ENCODE data around the gene HOXB7. TPM values are rescaled to one million over a fixed set of nuclear protein-coding genes. Genes with fewer than 3 reads are reported as not detected.

HOXB7 gene
- total RNA-seq, 4 donors from 2014 or later: 2.3 to 11.1 (median 5.2) TPM

GRCh38 chr17:48645639-48646182 lies 34.9 kb upstream of the HOXB7 start:
- TF ChIP-seq CTCF (IDR thresholded peaks at IDR 0.05; ENCODE audit: low read depth): no peak

DNA sequence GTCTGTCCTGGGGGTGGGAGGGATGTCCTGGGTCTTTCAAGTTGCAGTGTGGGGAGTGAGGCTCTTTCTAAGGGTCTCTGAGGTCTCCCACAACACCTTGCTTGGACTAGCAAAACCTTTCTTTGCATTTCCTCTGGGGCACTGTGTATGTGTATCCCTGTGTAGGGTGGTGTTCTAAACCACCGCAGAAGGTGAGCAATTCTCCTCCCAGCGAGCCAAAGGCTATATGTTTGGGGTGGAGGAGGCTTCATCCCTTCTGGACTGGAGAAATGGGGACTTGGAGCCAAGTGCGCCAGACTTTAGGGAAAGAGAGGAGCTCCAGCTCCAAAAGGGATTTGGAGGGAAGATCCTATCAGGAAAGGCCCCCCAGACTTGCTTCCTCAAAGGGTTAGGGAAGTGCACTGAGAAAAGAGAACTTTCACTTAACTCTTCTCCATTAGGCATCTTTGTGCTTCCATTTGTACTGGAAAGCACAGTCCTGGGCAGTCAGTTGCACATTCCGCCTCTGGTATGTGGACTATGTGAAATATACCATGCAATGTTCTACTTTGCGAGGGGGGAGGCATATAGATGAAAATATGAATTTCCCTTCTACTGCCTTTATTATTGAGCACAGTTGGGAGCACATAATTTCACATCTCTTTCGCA lies 34.2 kb upstream of the HOXB7 start:
- no peak for TF ChIP-seq CTCF (IDR thresholded peaks at IDR 0.05; ENCODE audit: low read depth)

DNA sequence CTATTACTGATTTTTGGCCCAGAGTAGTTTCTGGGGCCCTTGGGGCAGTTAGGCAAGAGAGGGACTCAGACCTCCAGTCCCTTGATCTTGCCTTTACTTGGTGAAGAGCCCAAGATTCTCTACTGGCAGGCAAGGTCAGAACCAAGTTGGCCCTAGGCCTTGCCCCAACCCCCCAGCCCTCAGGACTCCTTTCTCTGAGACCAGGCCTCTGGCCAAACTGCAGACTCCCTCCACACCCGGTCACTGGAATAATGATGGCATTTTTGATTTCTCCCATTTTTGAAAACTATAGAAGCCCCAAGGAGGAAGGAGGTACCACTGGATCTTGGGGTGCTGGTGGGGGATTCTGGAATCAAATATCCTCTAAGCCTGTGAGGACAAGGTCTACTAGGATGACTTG lies 33.3 kb upstream of the HOXB7 start:
- no peak for TF ChIP-seq CTCF (IDR thresholded peaks at IDR 0.05; ENCODE audit: low read depth)

DNA sequence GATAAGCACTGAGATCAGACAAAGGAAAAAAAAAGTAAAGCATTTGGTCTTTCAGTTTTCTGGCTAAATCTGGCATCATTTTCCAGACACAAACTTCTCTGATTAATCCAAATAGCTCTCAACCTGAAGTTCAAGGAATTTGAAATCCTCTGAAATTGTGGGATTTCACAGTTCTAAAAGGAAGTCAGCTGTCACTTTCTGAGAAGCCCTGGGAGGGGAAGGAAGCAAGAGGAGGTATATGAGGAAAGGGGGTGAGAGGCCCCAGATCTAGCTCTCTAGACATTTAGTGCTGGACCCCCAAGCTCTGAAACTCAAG lies 32.8 kb upstream of the HOXB7 start:
- TF ChIP-seq CTCF (IDR thresholded peaks at IDR 0.05; ENCODE audit: low read depth): no peak

DNA sequence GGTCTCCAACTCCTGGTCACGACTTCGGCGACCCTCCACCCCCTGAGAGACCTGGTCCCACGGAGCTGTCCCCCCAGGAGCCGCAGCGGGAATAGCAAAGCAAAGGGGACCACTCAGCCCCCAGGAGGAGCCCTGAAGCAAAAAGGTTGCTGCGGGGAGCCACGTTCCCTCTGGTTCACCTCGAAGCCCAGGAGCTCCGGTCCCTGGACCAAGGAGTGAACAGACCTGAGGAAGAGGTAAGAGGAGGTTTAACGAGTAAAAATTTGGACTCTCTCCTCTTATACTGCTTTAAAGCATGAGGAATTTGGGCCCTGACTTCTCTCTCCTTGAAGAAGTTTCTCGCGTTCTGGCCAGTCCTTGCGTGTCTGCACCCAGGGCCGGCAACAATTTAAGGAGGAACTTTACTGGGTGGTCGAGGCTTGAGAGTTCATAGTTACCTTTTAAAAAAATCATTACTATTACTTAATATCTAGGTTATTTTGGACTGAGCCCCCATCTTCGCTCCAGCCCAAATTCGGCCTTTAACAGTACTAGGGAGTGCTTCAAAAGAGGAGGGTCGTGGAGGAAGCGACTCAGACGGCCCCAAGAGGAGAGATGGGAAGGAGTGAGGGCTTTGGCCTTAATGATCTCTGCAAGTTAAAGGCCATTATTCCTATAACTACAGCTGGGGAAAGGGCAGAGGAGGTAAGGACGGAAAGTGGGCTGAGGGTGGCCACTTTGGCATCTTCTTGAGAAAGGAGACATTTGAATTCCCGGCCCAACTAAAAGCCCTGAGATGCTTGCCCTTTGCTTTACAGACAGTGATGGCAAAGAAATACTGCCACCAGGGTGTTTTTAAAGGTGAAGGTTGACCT lies 32.3 kb upstream of the HOXB7 start:
- TF ChIP-seq CTCF (IDR thresholded peaks at IDR 0.05; ENCODE audit: low read depth): no peak

GRCh38 chr17:48642059-48642842 lies 31.4 kb upstream of the HOXB7 start:
- no peak for TF ChIP-seq CTCF (IDR thresholded peaks at IDR 0.05; ENCODE audit: low read depth)

All from subcutaneous adipose tissue (tissue), 4 donors.